Heart right ventricle (tissue), 16 donors: ENCODE data around the gene SLC35F3. TPM values are rescaled to one million over a fixed set of nuclear protein-coding genes. Genes with fewer than 3 reads are reported as not detected.

Experiments used
- ATAC-seq, 8 donors: fragments of 200-7000 bp; cut with Tn5 transposase; one replicate each; pipeline ENCODE4 v1.9.1; 2020; ENCODE audit warnings: mild to moderate bottlenecking in 8 of 8, moderate library complexity in 8 of 8, moderate number of reproducible peaks in 1 of 8
- DNase-seq, 2 donors: peaks; one replicate each; pipeline ENCODE4 v3.0.0-alpha.2; 2020
- H3K27ac ChIP-seq, 10 donors: fragments of 200-600 bp; sonication (generic) in 2 of 10; one replicate each; pipeline versions ENCODE4 v1.5.0 to v1.8.0; 2020 to 2022; ENCODE audit warnings: mild to moderate bottlenecking in 3 of 10
- H3K27me3 ChIP-seq, 7 donors: fragments of 200-600 bp; one replicate each; pipeline ENCODE4 v1.8.0; 2021 to 2022; ENCODE audit warnings: mild to moderate bottlenecking in 2 of 7
- H3K36me3 ChIP-seq, 9 donors: fragments of 200-600 bp; sonication (generic) in 1 of 9; one replicate each; pipeline versions ENCODE4 v1.5.0 to v1.8.0; 2020 to 2022; ENCODE audit warnings: mild to moderate bottlenecking in 2 of 9
- H3K4me1 ChIP-seq, 9 donors: fragments of 200-600 bp; sonication (generic) in 1 of 9; one replicate each; pipeline versions ENCODE4 v1.5.0 to v1.8.0; 2020 to 2022; ENCODE audit warnings: mild to moderate bottlenecking in 4 of 9
- H3K4me3 ChIP-seq, 10 donors: fragments of 200-600 bp; sonication (generic) in 2 of 10; one replicate each; pipeline versions ENCODE4 v1.5.0 to v1.8.0; 2020 to 2022; ENCODE audit warnings: mild to moderate bottlenecking in 7 of 10, moderate library complexity in 2 of 10
- H3K9me3 ChIP-seq, 11 donors: fragments of 200-600 bp in 10 of 11; sonication (generic) in 2 of 11; one replicate each; pipeline versions ENCODE4 v1.5.0 to v1.8.0; 2013 to 2022; ENCODE audit warnings: mild to moderate bottlenecking in 2 of 11, control low read depth in 1 of 11, moderate library complexity in 1 of 11
- CTCF ChIP-seq, 9 donors: fragments of 200-600 bp; sonication (generic) in 2 of 9; IDR thresholded peaks; one replicate each; pipeline versions ENCODE4 v1.5.0 to v1.8.0; 2021 to 2022; ENCODE audit warnings: antibody characterized with exemption in 9 of 9, mild to moderate bottlenecking in 5 of 9, moderate library complexity in 1 of 9
- WGBS, 2 donors: extraction: QIAGEN DNeasy Blood & Tissue Kit; methylation state at CpG; one replicate each; pipeline ENCODE4 v1.1.7; 2013; ENCODE audit warnings: inconsistent platforms in 1 of 2; 5-methylcytosine and 5-hydroxymethylcytosine counted together
- intact Hi-C, 10 donors: fragments of 100-400 bp; cut with DNase I; formaldehyde crosslinking; loops; one replicate each; pipeline versions ENCODE4 v1.11.1 to v1.14.2; 2022
- polyA plus RNA-seq, 2 donors: library from polyadenylated mRNA; stranded (reverse); fragments of 200-250 nt; gene quantifications; one replicate each; pipeline ENCODE4 v1.2.3, GENCODE V29; 2013
- total RNA-seq, 10 donors: library from RNA; stranded (reverse); fragmentation: NEBNext Ultra II Directional in 3 of 10; extraction: Animal tissue kit (Norgen Biotek cat#: 25700) in 3 of 10; gene quantifications; one replicate each; pipeline versions ENCODE4 v1.2.1 to v1.2.4, GENCODE V29; 2021 to 2023
- donor health status: Arrhythmogenic right ventricular cardiomyopathy.
- donor health status: ischemic (EF 13 %, LVEDD 7.1; RV severe dilation, severe dysfunction).
- donor health status: healthy with polysubstance abuse.
- donor health status: DM: no; HTN: yes; CAD: no.
- donor health status: DM: no; HTN: no; CAD: no.
- donor health status: ischemic (EF 25% LVEDD 6.9; RV normal size, moderate dysfunction).
- donor health status: ischemic (EF 25% LVEDD 5.7; RV mildly dilated, moderate dysfunction).
- donor health status: healthy.
- donor health status: DM: yes; HTN: yes; CAD: no.
- donor health status: Ischemic cardiomyopathy.
- donor health status: ischemic (EF 35%, LVEDD 5.7; RV mildly dilated, moderate dysfunction).
- donor health status: nonischemic (EF 11% LVEDD 7.7; RV severe dilation, severe dysfunction).
- donor health status: DM: yes; HTN: yes; CAD: no.
- donor health status: PGD.
- donor health status: ischemic (EF 29% LVEDD 5.4; RV normal size, mild dysfunction).
- donor health status: nonischemic (EF 23%, LVEDD 6.1; RV moderate dilation, normal function).

Gene SLC35F3
- total and polyA plus RNA-seq, 12 donors: 0.04 to 0.09 (median 0.09) TPM; not detected in 9

GRCh38 chr1:234362558-234362957, 458.1 kb downstream of the SLC35F3 start:
- no peak for TF ChIP-seq CTCF (IDR thresholded peaks at IDR 0.05)
- Histone ChIP-seq H3K4me3 (no peak overlapping the region), H3K36me3 (no peaks in the 10 kb centered on the region), H3K27ac (no peak overlapping the region), H3K27me3 (peaks cover 0 to 17% (median 0%) of the 10 kb centered on the region in 7 donors), H3K9me3 (no peaks in the 10 kb centered on the region), H3K4me1 (no peaks in the 10 kb centered on the region)
- ATAC-seq (no peak), DNase-seq (no peak)
- WGBS, 2 donors: 84 to 92% methylated on average over 2 of the region's 2 CpGs
- intact Hi-C loops: no loop called here

GRCh38 chr1:234368320-234369032, 464.0 kb downstream of the SLC35F3 start:
- H3K27ac ChIP-seq: no peak overlapping the region
- peaks cover 0 to 11% (median 7%) of the 10 kb centered on the region in 9 donors for H3K4me1 ChIP-seq
- no peak for ATAC-seq
- H3K27me3 ChIP-seq: peaks cover 0 to 6% (median 0%) of the 10 kb centered on the region in 7 donors
- no peaks in the 10 kb centered on the region for H3K36me3 ChIP-seq
- no peak for DNase-seq
- WGBS, 2 donors: 71 to 72% methylated on average over 12 of the region's 12 CpGs
- no peak overlapping the region for H3K4me3 ChIP-seq
- no peaks in the 10 kb centered on the region for H3K9me3 ChIP-seq
- intact Hi-C loops: no loop called here
- TF ChIP-seq CTCF (IDR thresholded peaks at IDR 0.05): no peak

- 81 to 89% methylated on average over 3 of the region's 3 CpGs for WGBS, 2 donors
- no peaks in the 10 kb centered on the region for H3K9me3 ChIP-seq
Observed at GRCh38 chr1:234369033-234369430, 464.6 kb downstream of the SLC35F3 start.

GRCh38 chr1:234369784-234370183, 465.3 kb downstream of the SLC35F3 start:
- WGBS, 2 donors: 83 to 85% methylated on average over 1 of the region's 1 CpG
- Histone ChIP-seq H3K4me3 (no peak overlapping the region), H3K36me3 (no peaks in the 10 kb centered on the region), H3K9me3 (no peaks in the 10 kb centered on the region), H3K27ac (no peak overlapping the region), H3K27me3 (peaks cover 0 to 6% (median 0%) of the 10 kb centered on the region in 7 donors), H3K4me1 (peaks cover 6 to 19% (median 15%) of the 10 kb centered on the region in 9 donors)
- TF ChIP-seq CTCF (IDR thresholded peaks at IDR 0.05): no peak
- ATAC-seq: no peak
- no peak for DNase-seq
- intact Hi-C loops: no loop called here

More at GRCh38 chr1:234369033-234369430, 464.6 kb downstream of the SLC35F3 start:
- Histone ChIP-seq H3K36me3 (no peaks in the 10 kb centered on the region), H3K4me3 (no peak overlapping the region), H3K4me1 (peaks cover under 1 to 11% (median 7%) of the 10 kb centered on the region in 9 donors), H3K27me3 (peaks cover 0 to 6% (median 0%) of the 10 kb centered on the region in 7 donors), H3K27ac (no peak overlapping the region)
- TF ChIP-seq CTCF (IDR thresholded peaks at IDR 0.05): no peak
- no peak for DNase-seq
- intact Hi-C loops: no loop called here
- no peak for ATAC-seq
